ENCODE results near the gene SSPN. TPM values are rescaled to one million over a fixed set of nuclear protein-coding genes. Genes with fewer than 3 reads are reported as not detected.

SSPN gene
- polyA plus RNA-seq, 1 donor = 121 TPM

GRCh38 chr12:26187014-26187798 is 8.2 kb upstream of the SSPN start:
- DNase-seq = no peak

GRCh38 chr12:26188127-26188526 is 7.2 kb upstream of the SSPN start:
- DNase-seq = no peak

GRCh38 chr12:26188641-26189040 is 6.7 kb upstream of the SSPN start:
- no peak for DNase-seq

- DNase-seq = no peak
These were observed 3.2 kb upstream of the SSPN start for GRCh38 chr12:26192142-26192541.

- no peak for DNase-seq
These were observed 1.8 kb upstream of the SSPN start for GRCh38 chr12:26193539-26193938.

GRCh38 chr12:26195641-26196420 is 458 bp downstream of the SSPN start:
- peak; percentile 72 for DNase-seq

- DNase-seq = no peak
These were observed 996 bp downstream of the SSPN start for GRCh38 chr12:26196421-26196716.

- DNase-seq = no peak
These were observed 2.5 kb downstream of the SSPN start for GRCh38 chr12:26197832-26198231.

GRCh38 chr12:26198742-26199141 is 3.4 kb downstream of the SSPN start:
- no peak for DNase-seq

- no peak for DNase-seq
These were observed 7.9 kb downstream of the SSPN start for GRCh38 chr12:26203167-26203780.

GRCh38 chr12:26204612-26205289 is 9.4 kb downstream of the SSPN start:
- DNase-seq = peak; percentile 36

GRCh38 chr12:26205298-26205697 is 9.9 kb downstream of the SSPN start:
- DNase-seq = no peak

- DNase-seq = no peak
These were observed 10.6 kb downstream of the SSPN start for GRCh38 chr12:26205941-26206340.

- DNase-seq = no peak
These were observed 16.0 kb downstream of the SSPN start for GRCh38 chr12:26211331-26211730.

GRCh38 chr12:26212396-26212795 is 17.0 kb downstream of the SSPN start:
- DNase-seq = no peak

- DNase-seq = no peak
These were observed 17.6 kb downstream of the SSPN start for GRCh38 chr12:26212988-26213387.

- no peak for DNase-seq
These were observed 18.7 kb downstream of the SSPN start for GRCh38 chr12:26214121-26214520.

- DNase-seq = no peak
These were observed 24.4 kb downstream of the SSPN start for GRCh38 chr12:26219736-26220135.

GRCh38 chr12:26224657-26225056 is 29.3 kb downstream of the SSPN start:
- no peak for DNase-seq

- no peak for DNase-seq
These were observed 30.7 kb downstream of the SSPN start for GRCh38 chr12:26226122-26226521.

- DNase-seq = no peak
These were observed 31.4 kb downstream of the SSPN start for GRCh38 chr12:26226629-26227360.

GRCh38 chr12:26227361-26227745 is 32.0 kb downstream of the SSPN start:
- no peak for DNase-seq

- no peak for DNase-seq
These were observed 34.5 kb downstream of the SSPN start for GRCh38 chr12:26229910-26230309.
